CD14-positive monocyte (primary cell): ENCODE results near the gene BBS2. TPM values are rescaled to one million over a fixed set of nuclear protein-coding genes. Genes with fewer than 3 reads are reported as not detected.

Experiments
- DNase-seq, 3 donors: peaks; one replicate each; pipeline ENCODE4 v3.0.0-alpha.2; 2011 to 2022
- H2AFZ ChIP-seq: 2 replicates; pipeline ENCODE4 v1.6.0; 2012; ENCODE audit warnings: mild to moderate bottlenecking, low read depth, low read length, inconsistent platforms; ENCODE audit not compliant: insufficient read depth, poor library complexity, severe bottlenecking
- H3K27ac ChIP-seq, 2 donors: 1 replicate in 1 of 2; 2 replicates in 1 of 2; pipeline ENCODE4 v1.5.1; 2012 to 2013; ENCODE audit warnings: low read length in 2 of 2, control low read depth in 1 of 2, inconsistent platforms in 1 of 2, low read depth in 1 of 2, mild to moderate bottlenecking in 1 of 2
- H3K27me3 ChIP-seq, 2 donors: one replicate each; pipeline versions ENCODE4 v1.6.0 to v1.6.1; 2011 to 2013; ENCODE audit warnings: low read length in 2 of 2; ENCODE audit not compliant: control insufficient read depth in 2 of 2, insufficient read depth in 2 of 2
- H3K36me3 ChIP-seq, 2 donors: replicated peaks in 1 of 2; 1 replicate in 1 of 2; 2 replicates in 1 of 2; pipeline versions ENCODE4 v1.5.1 to v1.6.1; 2012 to 2013; ENCODE audit warnings: low read length in 2 of 2, control low read depth in 1 of 2, inconsistent platforms in 1 of 2, mild to moderate bottlenecking in 1 of 2; ENCODE audit not compliant: insufficient read depth in 2 of 2, control insufficient read depth in 1 of 2
- H3K4me1 ChIP-seq, 2 donors: 1 replicate in 1 of 2; 2 replicates in 1 of 2; pipeline versions ENCODE4 v1.5.1 to v1.6.1; 2012 to 2013; ENCODE audit warnings: low read length in 2 of 2, control low read depth in 1 of 2, inconsistent platforms in 1 of 2, mild to moderate bottlenecking in 1 of 2, moderate library complexity in 1 of 2; ENCODE audit not compliant: insufficient read depth in 2 of 2, control insufficient read depth in 1 of 2
- H3K4me2 ChIP-seq: replicated peaks from 2 replicates; pipeline ENCODE3; 2012; ENCODE audit warnings: low read length, moderate library complexity, mild to moderate bottlenecking; ENCODE audit not compliant: poor library complexity, severe bottlenecking; ENCODE audit errors: extremely low read depth
- H3K4me3 ChIP-seq, 3 experiments: fragments of 200-600 bp in 1 of 3; sonication (generic) in 1 of 3; replicated peaks in 1 of 3; 1 replicate in 2 of 3; 2 replicates in 1 of 3; pipeline ENCODE4 v1.5.1; 2011 to 2013; ENCODE audit warnings: low read length in 3 of 3, mild to moderate bottlenecking in 3 of 3, control low read depth in 2 of 3, low read depth in 2 of 3, inconsistent platforms in 1 of 3, moderate library complexity in 1 of 3
- H3K79me2 ChIP-seq: 2 replicates; pipeline ENCODE4 v1.6.0; 2012; ENCODE audit warnings: mild to moderate bottlenecking, control low read depth, inconsistent platforms, low read length, moderate library complexity; ENCODE audit not compliant: insufficient read depth
- H3K9ac ChIP-seq: 2 replicates; pipeline ENCODE4 v1.6.0; 2017; ENCODE audit warnings: low read length, mild to moderate bottlenecking; ENCODE audit not compliant: insufficient read depth, poor library complexity, severe bottlenecking
- H3K9me3 ChIP-seq, 2 donors: replicated peaks in 1 of 2; 1 replicate in 1 of 2; 2 replicates in 1 of 2; pipeline versions ENCODE4 v1.5.1 to v1.6.1; 2012 to 2013; ENCODE audit warnings: low read length in 2 of 2, control low read depth in 1 of 2; ENCODE audit not compliant: control insufficient read depth in 1 of 2, insufficient read depth in 1 of 2
- H4K20me1 ChIP-seq: 2 replicates; pipeline ENCODE4 v1.6.0; 2012; ENCODE audit warnings: mild to moderate bottlenecking, low read length, control low read depth, moderate library complexity; ENCODE audit not compliant: insufficient read depth
- H3K27ac Mint-ChIP-seq, 7 donors: one replicate each; pipeline ENCODE4 v1.8.0; 2020; ENCODE audit warnings: mild to moderate bottlenecking in 7 of 7, mixed read lengths in 7 of 7, moderate library complexity in 6 of 7, inconsistent platforms in 2 of 7
- H3K27me3 Mint-ChIP-seq, 3 donors: one replicate each; pipeline ENCODE4 v1.8.0; 2021 to 2022; ENCODE audit warnings: low read depth in 3 of 3, mild to moderate bottlenecking in 3 of 3, mixed read lengths in 3 of 3, moderate library complexity in 3 of 3, inconsistent platforms in 1 of 3
- H3K36me3 Mint-ChIP-seq, 2 donors: one replicate each; pipeline ENCODE4 v1.8.0; 2020; ENCODE audit warnings: mixed read lengths in 2 of 2, inconsistent platforms in 1 of 2, mild to moderate bottlenecking in 1 of 2
- H3K4me1 Mint-ChIP-seq: one replicate; pipeline ENCODE4 v1.8.0; 2020; ENCODE audit warnings: mild to moderate bottlenecking, mixed read lengths
- H3K4me3 Mint-ChIP-seq, 2 donors: one replicate each; pipeline ENCODE4 v1.8.0; 2020; ENCODE audit warnings: mild to moderate bottlenecking in 2 of 2, mixed read lengths in 2 of 2, moderate library complexity in 1 of 2
- H3K9me3 Mint-ChIP-seq, 7 donors: one replicate each; pipeline ENCODE4 v1.8.0; 2020 to 2022; ENCODE audit warnings: mixed read lengths in 7 of 7, mild to moderate bottlenecking in 6 of 7, moderate library complexity in 6 of 7, inconsistent platforms in 2 of 7
- WGBS: methylation state at CpG from one replicate; pipeline ENCODE4 v1.1.5; 2013; ENCODE audit warnings: missing lambda C conversion rate; ENCODE audit not compliant: insufficient coverage; 5-methylcytosine and 5-hydroxymethylcytosine counted together
- intact Hi-C, 2 donors: fragments of 100-400 bp; cut with micrococcal nuclease; formaldehyde crosslinking; loops; one replicate each; pipeline versions ENCODE4 v1.15.0 to v1.15.1; 2023
- polyA plus RNA-seq, 3 donors: library from polyadenylated mRNA; depleted of rRNA in 1 of 3; unstranded in 2 of 3; stranded (reverse) in 1 of 3; fragments of 300-500 nt in 2 of 3; fragments of >200 nt in 1 of 3; fragmentation: Illumina TruSeq in 2 of 3; gene quantifications; 1 replicate in 2 of 3; 2 replicates in 1 of 3; pipeline ENCODE4 v1.2.3, GENCODE V29; 2012 to 2021
- TF ChIP-seq, protein P1 (sequence below): fragments of 200-600 bp; IDR thresholded peaks from one replicate; pipeline ENCODE4 v1.8.0; 2022; ENCODE audit warnings: antibody characterized with exemption, mild to moderate bottlenecking

The BBS2 gene
- polyA plus RNA-seq, 3 donors = 16.6 to 35.5 (median 18.8) TPM

DNA sequence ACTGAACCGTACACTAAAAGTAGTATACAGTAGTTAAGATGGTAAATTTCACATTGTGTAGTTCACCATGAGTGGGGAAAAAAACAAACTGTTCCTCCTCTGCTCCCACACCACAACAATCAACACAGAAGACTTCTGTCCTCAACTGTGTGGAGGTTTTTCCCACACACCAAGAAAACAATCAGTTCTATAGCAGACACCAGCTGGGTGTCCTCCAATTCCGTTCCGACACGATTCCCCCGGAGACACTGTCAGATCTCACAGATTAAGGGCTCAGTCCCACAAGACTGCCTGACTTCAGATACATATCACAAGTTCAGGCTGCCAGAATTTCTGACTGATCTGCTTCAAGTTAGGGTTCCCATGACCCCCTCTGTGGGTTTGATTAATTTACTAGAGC lies 31.8 kb downstream of the BBS2 start:
- Histone ChIP-seq H2AFZ (no peak overlapping the region), H3K9me3 (no peaks in the 10 kb centered on the region), H3K4me1 (no peaks in the 10 kb centered on the region), H3K27ac (no peak overlapping the region), H3K9ac (no peak overlapping the region), H3K4me3 (no peak overlapping the region), H3K36me3 (peaks cover 25 to 34% of the 10 kb centered on the region in 2 donors), H3K4me2 (no peak overlapping the region), H4K20me1 (no peaks in the 10 kb centered on the region), H3K27me3 (no peaks in the 10 kb centered on the region), H3K79me2 (no peaks in the 10 kb centered on the region)
- TF ChIP-seq, protein P1, sequence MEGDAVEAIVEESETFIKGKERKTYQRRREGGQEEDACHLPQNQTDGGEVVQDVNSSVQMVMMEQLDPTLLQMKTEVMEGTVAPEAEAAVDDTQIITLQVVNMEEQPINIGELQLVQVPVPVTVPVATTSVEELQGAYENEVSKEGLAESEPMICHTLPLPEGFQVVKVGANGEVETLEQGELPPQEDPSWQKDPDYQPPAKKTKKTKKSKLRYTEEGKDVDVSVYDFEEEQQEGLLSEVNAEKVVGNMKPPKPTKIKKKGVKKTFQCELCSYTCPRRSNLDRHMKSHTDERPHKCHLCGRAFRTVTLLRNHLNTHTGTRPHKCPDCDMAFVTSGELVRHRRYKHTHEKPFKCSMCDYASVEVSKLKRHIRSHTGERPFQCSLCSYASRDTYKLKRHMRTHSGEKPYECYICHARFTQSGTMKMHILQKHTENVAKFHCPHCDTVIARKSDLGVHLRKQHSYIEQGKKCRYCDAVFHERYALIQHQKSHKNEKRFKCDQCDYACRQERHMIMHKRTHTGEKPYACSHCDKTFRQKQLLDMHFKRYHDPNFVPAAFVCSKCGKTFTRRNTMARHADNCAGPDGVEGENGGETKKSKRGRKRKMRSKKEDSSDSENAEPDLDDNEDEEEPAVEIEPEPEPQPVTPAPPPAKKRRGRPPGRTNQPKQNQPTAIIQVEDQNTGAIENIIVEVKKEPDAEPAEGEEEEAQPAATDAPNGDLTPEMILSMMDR = no peak
- Mint-ChIP-seq H3K36me3 (peaks cover 36% of the 10 kb centered on the region in 2 donors), H3K27me3 (peaks cover 0 to 4% (median 0%) of the 10 kb centered on the region in 3 donors), H3K27ac (peak overlapping the region in 1 of 7 donors; percentile 1), H3K4me3 (no peak overlapping the region), H3K4me1 (no peaks in the 10 kb centered on the region), H3K9me3 (peaks cover 0 to 4% (median 4%) of the 10 kb centered on the region in 7 donors)
- intact Hi-C loops = no loop called here
- 93% methylated on average over 4 of the region's 5 CpGs for WGBS
- DNase-seq = no peak

DNA sequence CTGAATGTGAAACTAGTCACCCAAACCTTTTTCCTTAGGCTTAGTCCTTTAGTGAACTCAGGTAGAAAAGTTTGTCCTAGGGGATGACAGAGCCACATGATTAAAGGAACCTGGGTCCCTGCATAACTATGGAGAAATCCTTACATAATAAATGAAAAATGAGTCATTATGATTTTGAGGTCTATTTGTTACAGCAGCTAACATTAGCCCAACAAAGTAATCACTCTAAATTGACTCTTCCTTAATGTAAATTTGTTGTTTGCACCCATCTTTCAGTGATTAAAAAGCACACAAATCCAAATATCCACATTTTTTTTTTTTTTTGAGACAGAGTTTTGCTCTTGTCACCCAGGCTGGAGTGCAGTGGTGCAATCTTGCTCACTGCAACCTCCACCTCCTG lies 36.4 kb downstream of the BBS2 start:
- Histone ChIP-seq H4K20me1 (no peaks in the 10 kb centered on the region), H3K27ac (no peak overlapping the region), H3K36me3 (peaks cover 45 to 70% of the 10 kb centered on the region in 2 donors), H3K27me3 (no peaks in the 10 kb centered on the region), H3K4me1 (no peaks in the 10 kb centered on the region), H3K79me2 (no peaks in the 10 kb centered on the region), H3K9me3 (no peaks in the 10 kb centered on the region), H3K4me2 (no peak overlapping the region), H3K9ac (no peak overlapping the region), H2AFZ (no peak overlapping the region), H3K4me3 (no peak overlapping the region)
- Mint-ChIP-seq H3K4me1 (peaks cover under 1% of the 10 kb centered on the region), H3K9me3 (peaks cover 0 to 4% (median 4%) of the 10 kb centered on the region in 7 donors), H3K27me3 (peaks cover 0 to 1% (median 0%) of the 10 kb centered on the region in 3 donors), H3K27ac (peak overlapping the region in 1 of 7 donors; percentile 61), H3K36me3 (peaks cover 45 to 51% of the 10 kb centered on the region in 2 donors), H3K4me3 (no peak overlapping the region)
- DNase-seq = no peak
- intact Hi-C loops = no loop called here
- TF ChIP-seq, protein P1 = no peak
